Activated CD8-positive, alpha-beta memory T cell treated with anti-CD3 and anti-CD28 coated beads for 36 hours (primary cell): ENCODE measurements around the gene RHOC. TPM values are rescaled to one million over a fixed set of nuclear protein-coding genes. Genes with fewer than 3 reads are reported as not detected.

Experiments
- CTCF ChIA-PET: fragments of 350-600 bp; sonication (Branson Sonifier 250); formaldehyde crosslinking; loops from one replicate; lab custom pipeline; 2021; ENCODE audit warnings: antibody characterized with exemption; lab: Charles Lee
- POLR2A ChIA-PET: fragments of 350-600 bp; sonication (Branson Sonifier 250); formaldehyde crosslinking; loops from one replicate; lab custom pipeline; 2021; ENCODE audit warnings: antibody characterized with exemption; lab: Charles Lee
- total RNA-seq, 2 experiments: library from RNA; stranded (reverse); gene quantifications; one replicate each; pipeline ENCODE4 v1.2.3, GENCODE V29; 2021

The RHOC gene
- total RNA-seq, 2 experiments from 2014 or later = 34.9 to 35.9 TPM

GRCh38 chr1:112695276-112695675 lies 11.7 kb downstream of the RHOC start:
- ChIA-PET POLR2A (no interaction called here), CTCF (interaction anchor here (1.8 kb wide), 1 partner anchor 21 kb away, joined by 9 read pairs; the partner anchor contains the start of gene PPM1J)

- CTCF ChIA-PET = no interaction called here
- POLR2A ChIA-PET = interaction anchor here (0.6 kb wide), 2 partner anchors 20 to 526 kb away, joined by 3 to 6 read pairs; partner anchors contain the start of gene MOV10
Observed at GRCh38 chr1:112694363-112694929, 12.5 kb downstream of the RHOC start.

- ChIA-PET CTCF (no interaction called here), POLR2A (interaction anchor here (0.6 kb wide), 1 partner anchor 19 kb away, joined by 3 read pairs; the partner anchor contains the start of gene MOV10)
Observed at GRCh38 chr1:112693821-112694220, 13.1 kb downstream of the RHOC start.

GRCh38 chr1:112692681-112693080 lies 14.2 kb downstream of the RHOC start:
- ChIA-PET CTCF (no interaction called here), POLR2A (no interaction called here)

- ChIA-PET CTCF (interaction anchor here (1.0 to 2.2 kb wide), 3 partner anchors 15 to 27 kb away, joined by 3 to 5 read pairs (median 4); partner anchors contain the start of gene MOV10), POLR2A (no interaction called here)
Observed at GRCh38 chr1:112689842-112690237, 17.1 kb downstream of the RHOC start.

DNA sequence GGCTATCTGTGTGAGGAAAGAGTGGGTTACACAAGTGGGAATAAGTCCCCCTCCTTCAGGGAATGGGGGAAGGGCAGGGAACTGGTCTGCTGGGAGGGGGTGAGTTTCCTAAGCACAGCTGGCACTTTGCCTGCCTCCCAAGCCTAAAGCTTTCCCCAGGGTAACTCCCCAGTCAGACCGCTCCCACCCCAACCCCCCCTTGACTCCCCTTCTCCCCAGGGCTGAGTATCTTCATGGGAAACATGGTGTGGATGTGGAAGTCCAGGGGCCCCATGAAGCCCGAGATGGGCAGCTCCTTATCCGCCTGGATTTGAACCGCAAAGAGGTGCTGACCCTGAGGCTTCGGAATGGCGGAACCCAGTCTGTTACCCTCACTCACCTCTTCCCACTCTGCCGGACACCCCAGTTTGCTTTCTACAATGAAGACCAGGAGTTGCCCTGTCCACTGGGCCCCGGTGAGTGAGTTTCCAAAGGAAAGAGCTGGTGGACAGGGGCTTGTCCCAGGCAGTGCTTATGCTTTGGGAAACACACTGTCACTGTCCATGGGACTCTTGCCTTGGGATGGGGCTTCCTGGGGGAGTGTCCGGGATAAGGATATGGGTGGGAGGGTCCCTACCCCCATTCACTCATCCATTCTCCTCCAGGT lies 17.6 kb downstream of the RHOC start:
- ChIA-PET POLR2A (no interaction called here), CTCF (interaction anchor here (0.6 to 2.2 kb wide), 4 partner anchors 15 to 67 kb away, joined by 3 to 5 read pairs (median 4); partner anchors contain the start of gene MOV10)

DNA sequence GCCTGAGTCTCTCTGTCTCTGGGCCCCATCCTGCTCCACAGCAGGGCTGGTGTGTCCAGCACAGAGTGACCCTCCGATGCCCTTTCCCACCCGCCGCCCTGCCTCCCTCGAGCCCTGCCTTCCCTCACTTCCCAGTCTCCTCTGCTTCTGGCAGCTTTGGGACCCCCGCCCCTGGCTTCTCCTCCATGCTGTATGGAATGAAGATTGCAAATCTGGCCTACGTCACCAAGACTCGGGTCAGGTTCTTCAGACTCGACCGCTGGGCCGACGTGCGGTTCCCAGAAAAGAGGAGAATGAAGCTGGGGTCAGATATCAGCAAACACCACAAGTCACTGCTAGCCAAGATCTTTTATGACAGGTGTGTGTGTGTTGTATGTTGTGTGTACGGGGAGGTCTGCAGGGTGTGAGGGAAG lies 18.1 kb downstream of the RHOC start:
- POLR2A ChIA-PET = no interaction called here
- CTCF ChIA-PET = interaction anchor here (0.6 to 2.2 kb wide), 2 partner anchors 16 to 67 kb away, joined by 4 to 5 read pairs; no protein-coding TSS in a partner anchor

DNA sequence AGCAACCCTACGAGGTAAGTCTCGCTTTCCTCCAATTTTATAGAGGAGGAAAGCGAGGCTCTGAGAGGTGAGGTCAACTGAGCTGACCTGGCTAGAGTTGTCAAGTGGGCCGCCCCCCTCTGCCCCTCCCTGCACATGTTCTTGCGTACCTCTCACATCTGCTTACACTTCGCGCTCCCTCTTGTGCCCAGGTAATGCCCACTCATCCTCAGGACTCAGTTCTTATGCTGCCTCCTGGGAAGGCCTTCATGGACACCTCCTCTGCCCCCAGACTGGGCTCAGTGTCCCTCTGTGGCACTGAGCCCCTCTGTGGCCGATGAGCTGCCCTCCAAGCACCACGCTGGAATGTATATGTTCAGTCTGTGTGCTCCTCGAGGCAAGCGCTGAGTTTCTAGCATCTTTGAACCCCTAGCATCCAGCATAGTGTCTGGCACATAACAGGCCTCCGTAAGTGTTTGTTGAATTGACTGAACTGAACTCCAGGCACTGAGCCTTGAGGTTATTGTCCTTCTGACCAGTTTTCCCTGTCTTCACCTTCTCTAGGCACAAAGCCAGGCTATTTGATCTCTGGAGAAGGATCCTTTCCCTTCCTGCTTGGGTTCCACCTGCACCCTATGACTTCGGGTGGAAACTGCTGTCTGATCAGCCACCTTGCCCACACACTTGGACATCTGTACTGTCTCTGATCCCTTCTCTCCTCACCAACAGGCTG lies 19.0 kb downstream of the RHOC start:
- ChIA-PET POLR2A (no interaction called here), CTCF (interaction anchor here (0.8 kb wide), 1 partner anchor 8 kb away, joined by 3 read pairs; no protein-coding TSS in a partner anchor)

DNA sequence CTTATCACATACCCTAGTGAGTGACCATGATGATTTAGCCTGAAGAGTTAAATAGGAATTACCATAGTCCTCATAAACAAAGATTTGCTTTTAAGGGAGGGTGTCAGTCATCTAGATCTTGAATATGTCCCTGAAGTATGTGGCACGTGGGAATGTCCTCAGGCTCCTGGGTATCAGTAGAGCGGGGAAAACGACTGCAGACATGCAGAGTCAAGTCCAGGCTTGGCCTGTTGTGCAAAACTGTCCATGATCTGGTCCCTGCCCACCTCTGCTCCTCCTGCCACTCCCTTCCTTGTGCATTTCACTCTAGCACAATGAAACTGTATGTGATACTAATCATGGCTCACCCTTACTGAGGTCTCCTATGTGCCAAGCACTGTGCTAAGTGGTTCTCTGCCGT lies 19.6 kb downstream of the RHOC start:
- POLR2A ChIA-PET = no interaction called here
- CTCF ChIA-PET = interaction anchor here (0.8 kb wide), 1 partner anchor 9 kb away, joined by 3 read pairs; no protein-coding TSS in a partner anchor

DNA sequence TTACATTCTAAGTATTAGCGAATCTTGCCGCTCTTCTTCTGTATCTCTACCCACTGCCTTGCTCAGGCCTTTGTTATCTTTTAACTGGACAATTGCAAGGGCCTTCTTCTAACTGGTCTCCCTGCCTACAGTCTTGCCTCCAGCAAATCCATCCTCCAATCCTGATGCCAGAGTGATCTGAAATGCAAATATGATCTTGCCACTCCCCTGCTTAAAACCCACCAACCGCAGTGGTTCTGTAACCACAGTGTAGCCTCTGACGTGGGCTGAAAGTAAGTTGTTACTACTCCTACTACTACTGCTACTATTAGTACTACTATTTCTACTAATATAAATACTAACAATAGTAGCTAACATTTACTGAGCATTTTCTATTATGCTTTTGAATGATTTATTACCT lies 20.1 kb downstream of the RHOC start:
- ChIA-PET POLR2A (no interaction called here), CTCF (no interaction called here)

DNA sequence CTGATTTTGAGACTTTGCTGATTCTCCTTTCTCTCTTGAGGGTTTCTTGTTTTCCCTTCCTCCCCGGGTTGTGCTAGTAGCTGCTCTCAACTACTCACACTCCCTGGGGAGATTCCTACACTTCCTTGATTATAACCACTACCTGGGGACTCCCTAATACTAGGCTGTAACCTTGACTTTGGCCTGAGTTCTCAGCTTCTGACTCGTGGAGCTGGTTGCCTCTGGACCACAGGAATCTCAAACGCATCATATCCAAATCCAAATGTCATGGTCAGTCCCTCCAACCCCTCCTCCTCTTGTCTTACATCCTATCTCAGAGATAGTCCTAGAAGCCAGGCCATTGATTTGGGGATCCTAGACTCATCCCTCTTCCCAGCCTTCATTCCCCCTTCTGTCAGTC lies 20.5 kb downstream of the RHOC start:
- ChIA-PET CTCF (no interaction called here), POLR2A (no interaction called here)

- CTCF ChIA-PET = no interaction called here
- POLR2A ChIA-PET = no interaction called here
Observed at GRCh38 chr1:112685913-112686312, 21.0 kb downstream of the RHOC start.

GRCh38 chr1:112678605-112679004 lies 28.3 kb downstream of the RHOC start:
- ChIA-PET CTCF (no interaction called here), POLR2A (no interaction called here)

DNA sequence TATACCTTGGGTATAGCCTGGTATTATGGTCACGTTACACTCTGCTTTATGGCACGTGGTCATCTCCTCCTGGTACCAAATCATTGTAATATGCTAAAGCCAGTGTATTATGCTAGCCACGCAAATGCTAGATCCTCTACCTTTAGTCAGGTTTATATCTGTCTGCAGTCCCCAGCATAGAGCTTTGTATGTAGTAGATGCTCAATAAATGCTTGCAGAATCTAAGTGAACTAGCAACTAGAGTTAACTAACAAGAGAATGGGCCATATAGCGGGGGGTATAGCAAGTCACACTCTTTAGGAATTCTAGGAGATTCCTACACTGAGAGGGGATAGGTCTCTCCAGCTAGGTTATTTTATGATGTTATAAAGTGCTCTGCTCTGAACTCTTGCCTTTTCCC lies 29.4 kb downstream of the RHOC start:
- CTCF ChIA-PET = no interaction called here
- POLR2A ChIA-PET = no interaction called here

DNA sequence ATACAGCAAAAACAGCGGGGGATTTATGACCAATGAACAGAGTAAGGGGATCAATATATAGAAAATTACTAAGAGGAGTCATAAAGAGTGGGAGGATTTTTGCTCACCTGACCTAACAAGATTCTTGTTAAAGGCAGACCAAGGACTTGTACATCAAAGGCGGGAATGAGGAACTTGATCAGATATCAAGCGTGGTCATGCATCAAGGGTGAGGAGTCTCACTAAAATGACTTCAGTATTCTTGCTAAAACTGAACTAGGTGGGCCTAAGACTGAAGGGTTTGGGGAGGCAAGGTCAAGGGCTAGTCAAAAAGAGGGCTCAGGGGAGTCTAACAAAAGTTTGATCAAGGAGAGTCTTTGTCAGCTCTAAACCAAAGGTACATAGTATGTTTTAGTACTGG lies 30.4 kb downstream of the RHOC start:
- POLR2A ChIA-PET = interaction anchor here (2.4 kb wide), 1 partner anchor 28 kb away, joined by 12 read pairs; no protein-coding TSS in a partner anchor

GRCh38 chr1:112675728-112676381 lies 31.1 kb downstream of the RHOC start:
- POLR2A ChIA-PET = interaction anchor here (1.5 to 2.4 kb wide), 4 partner anchors 24 to 56 kb away, joined by 7 to 12 read pairs (median 8); partner anchors contain the start of gene CAPZA1

More for the DNA sequence above, 30.4 kb downstream of the RHOC start:
- CTCF ChIA-PET = no interaction called here

GRCh38 chr1:112674986-112675727 lies 31.8 kb downstream of the RHOC start:
- ChIA-PET CTCF (interaction anchor here (0.6 to 1.4 kb wide), 9 partner anchors 10 to 405 kb away, joined by 3 to 4 read pairs (median 3); partner anchors contain the start of genes PPM1J and RHOC), POLR2A (interaction anchor here (0.8 to 2.4 kb wide), 9 partner anchors 11 to 55 kb away, joined by 3 to 14 read pairs (median 7); partner anchors contain the start of genes CAPZA1 and PPM1J)

More at GRCh38 chr1:112675728-112676381, 31.1 kb downstream of the RHOC start:
- CTCF ChIA-PET = interaction anchor here (0.6 to 1.2 kb wide), 2 partner anchors 39 to 404 kb away, joined by 3 read pairs; partner anchors contain the start of gene PPM1J

DNA sequence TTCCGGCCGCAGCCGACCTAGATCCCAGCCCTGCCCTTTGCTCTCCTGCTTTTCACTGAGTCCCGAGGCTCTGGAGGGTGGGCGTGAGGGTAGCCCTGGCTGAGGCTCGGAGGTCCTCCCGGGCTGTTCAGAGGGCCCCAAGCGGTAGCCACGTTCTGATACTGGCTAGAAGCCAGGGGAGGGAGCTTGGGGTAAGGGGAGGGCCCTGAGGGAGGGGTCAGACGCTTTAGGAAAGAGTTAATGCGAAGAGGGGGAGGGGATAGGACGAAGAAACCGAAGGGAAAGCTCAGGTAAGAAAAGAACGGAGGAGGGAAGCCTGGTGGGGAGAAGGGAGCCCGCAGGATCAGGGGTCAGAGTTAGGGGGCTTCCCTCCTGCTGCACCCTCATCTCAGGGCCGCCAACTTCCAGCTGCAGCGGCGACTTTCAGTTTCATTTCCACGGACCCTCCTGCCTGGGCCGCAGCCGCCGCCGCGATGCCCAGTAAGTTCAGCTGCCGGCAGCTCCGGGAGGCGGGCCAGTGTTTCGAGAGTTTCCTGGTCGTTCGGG lies 32.4 kb downstream of the RHOC start, which contains the start of gene MOV10:
MOV10 (plus strand) TSS at position 220 of the 546 bp plus-strand sequence; CDS start at position 474, 254 bp downstream.
- CTCF ChIA-PET = interaction anchor here (0.6 to 1.4 kb wide), 8 partner anchors 10 to 42 kb away, joined by 3 to 4 read pairs (median 4); partner anchors contain the start of genes PPM1J and RHOC
- POLR2A ChIA-PET = interaction anchor here (0.8 to 2.4 kb wide), 10 partner anchors 10 to 55 kb away, joined by 3 to 14 read pairs (median 6); partner anchors contain the start of genes CAPZA1 and PPM1J
